ENCODE measurements around the gene PAX2. TPM values are rescaled to one million over a fixed set of nuclear protein-coding genes. Genes with fewer than 3 reads are reported as not detected.
A peak's percentile ranks its signal among the peaks of the same experiment; 100 is the strongest.

Gene PAX2
- total RNA-seq, 1 donor from 2014 or later: not detected

- intact Hi-C loops (cut with DNase I): no loop called here
- ATAC-seq: no peak
- DNase-seq (ENCODE audit: low spot score): no peak
Measured at GRCh38 chr10:100826983-100827818, 81.8 kb downstream of the PAX2 start.

- DNase-seq (ENCODE audit: low spot score) (no peak), ATAC-seq (peak; percentile 27)
- intact Hi-C loops (cut with DNase I): no loop called here
Measured at GRCh38 chr10:100827819-100828737, 82.7 kb downstream of the PAX2 start.

GRCh38 chr10:100828738-100829096, 83.3 kb downstream of the PAX2 start:
- ATAC-seq (peak; percentile 39), DNase-seq (ENCODE audit: low spot score) (no peak)
- intact Hi-C loops (cut with DNase I): no loop called here

- DNase-seq (ENCODE audit: low spot score) (no peak), ATAC-seq (no peak)
- intact Hi-C loops (cut with DNase I): no loop called here
Measured at GRCh38 chr10:100829097-100829870, 83.9 kb downstream of the PAX2 start.

- ATAC-seq (no peak), DNase-seq (ENCODE audit: low spot score) (no peak)
- intact Hi-C loops (cut with DNase I): no loop called here
Measured at GRCh38 chr10:100829933-100830727, 84.7 kb downstream of the PAX2 start.

- ATAC-seq: no peak
- intact Hi-C loops (cut with DNase I): no loop called here
Measured at GRCh38 chr10:100830728-100831111, 85.3 kb downstream of the PAX2 start.

GRCh38 chr10:100831742-100832141, 86.4 kb downstream of the PAX2 start:
- intact Hi-C loops (cut with DNase I): no loop called here
- DNase-seq (ENCODE audit: low spot score) (no peak), ATAC-seq (no peak)

More at GRCh38 chr10:100830728-100831111, 85.3 kb downstream of the PAX2 start:
- no peak for DNase-seq (ENCODE audit: low spot score)

GRCh38 chr10:100835810-100836209, 90.4 kb downstream of the PAX2 start:
- intact Hi-C loops (cut with DNase I): no loop called here
- DNase-seq (ENCODE audit: low spot score) (no peak), ATAC-seq (no peak)

GRCh38 chr10:100836891-100837290, 91.5 kb downstream of the PAX2 start:
- intact Hi-C loops (cut with DNase I): no loop called here
- ATAC-seq (no peak), DNase-seq (ENCODE audit: low spot score) (no peak)

- DNase-seq (ENCODE audit: low spot score) (no peak), ATAC-seq (no peak)
- intact Hi-C loops (cut with DNase I): no loop called here
Measured at GRCh38 chr10:100837300-100837699, 91.9 kb downstream of the PAX2 start.

- intact Hi-C loops (cut with DNase I): no loop called here
- no peak for DNase-seq (ENCODE audit: low spot score)
- no peak for ATAC-seq
Measured at GRCh38 chr10:100838986-100839385, 93.6 kb downstream of the PAX2 start.

GRCh38 chr10:100841528-100841927, 96.1 kb downstream of the PAX2 start:
- ATAC-seq (no peak), DNase-seq (ENCODE audit: low spot score) (no peak)
- intact Hi-C loops (cut with DNase I): no loop called here

- no peak for ATAC-seq
Measured at GRCh38 chr10:100847440-100847839, 102.1 kb downstream of the PAX2 start.

GRCh38 chr10:100848770-100849169, 103.4 kb downstream of the PAX2 start:
- ATAC-seq (no peak), DNase-seq (ENCODE audit: low spot score) (no peak)
- intact Hi-C loops (cut with DNase I): no loop called here

More at GRCh38 chr10:100847440-100847839, 102.1 kb downstream of the PAX2 start:
- intact Hi-C loops (cut with DNase I): no loop called here
- DNase-seq (ENCODE audit: low spot score): no peak

- ATAC-seq: no peak
- intact Hi-C loops (cut with DNase I): no loop called here
- DNase-seq (ENCODE audit: low spot score): no peak
Measured at GRCh38 chr10:100858261-100858660, 112.9 kb downstream of the PAX2 start.

- DNase-seq (ENCODE audit: low spot score): no peak
- ATAC-seq: no peak
Measured at GRCh38 chr10:100858747-100859483, 113.5 kb downstream of the PAX2 start.

GRCh38 chr10:100859484-100859763, 114.0 kb downstream of the PAX2 start:
- intact Hi-C loops (cut with DNase I): no loop called here
- ATAC-seq: no peak
- DNase-seq (ENCODE audit: low spot score): no peak

More at GRCh38 chr10:100858747-100859483, 113.5 kb downstream of the PAX2 start:
- intact Hi-C loops (cut with DNase I): no loop called here

- DNase-seq (ENCODE audit: low spot score): no peak
- ATAC-seq: no peak
- intact Hi-C loops (cut with DNase I): no loop called here
Measured at GRCh38 chr10:100863433-100863832, 118.1 kb downstream of the PAX2 start.

Measured in sciatic nerve (tissue), 2 donors.